NCI-H1930 (cell line): ENCODE results near the gene ELL2.
"Not testable (repeated sequence)": the region's sequence is repeated elsewhere in the genome, so short reads cannot be mapped to it uniquely, and the experiment has no call there.

ENCODE experiments used
- DNase-seq, 2 experiments: peaks; one replicate each; lab custom pipeline; 2025; lab: John Stamatoyannopoulos, UW

Gene ELL2

DNA sequence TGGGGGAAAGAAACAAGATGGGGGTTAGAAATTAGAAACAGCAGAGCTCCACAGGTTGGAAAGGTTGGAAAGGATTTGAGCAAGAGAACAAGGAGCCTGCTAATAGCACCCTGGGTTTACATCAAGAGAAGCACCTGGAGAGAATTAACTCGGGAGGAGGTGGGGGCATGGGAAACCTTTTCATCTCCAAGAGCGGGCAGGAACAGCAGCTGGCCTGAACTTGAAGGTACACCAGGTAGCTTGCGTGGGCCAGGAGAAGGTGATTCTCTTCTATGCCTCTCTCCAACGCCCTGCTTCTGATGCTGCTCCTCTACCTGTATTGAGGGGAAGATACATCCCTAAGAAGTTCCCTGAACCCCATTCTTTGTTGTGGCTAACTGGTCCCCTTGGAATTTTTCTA is 102.0 kb downstream of the ELL2 start:
- no peak for DNase-seq

DNA sequence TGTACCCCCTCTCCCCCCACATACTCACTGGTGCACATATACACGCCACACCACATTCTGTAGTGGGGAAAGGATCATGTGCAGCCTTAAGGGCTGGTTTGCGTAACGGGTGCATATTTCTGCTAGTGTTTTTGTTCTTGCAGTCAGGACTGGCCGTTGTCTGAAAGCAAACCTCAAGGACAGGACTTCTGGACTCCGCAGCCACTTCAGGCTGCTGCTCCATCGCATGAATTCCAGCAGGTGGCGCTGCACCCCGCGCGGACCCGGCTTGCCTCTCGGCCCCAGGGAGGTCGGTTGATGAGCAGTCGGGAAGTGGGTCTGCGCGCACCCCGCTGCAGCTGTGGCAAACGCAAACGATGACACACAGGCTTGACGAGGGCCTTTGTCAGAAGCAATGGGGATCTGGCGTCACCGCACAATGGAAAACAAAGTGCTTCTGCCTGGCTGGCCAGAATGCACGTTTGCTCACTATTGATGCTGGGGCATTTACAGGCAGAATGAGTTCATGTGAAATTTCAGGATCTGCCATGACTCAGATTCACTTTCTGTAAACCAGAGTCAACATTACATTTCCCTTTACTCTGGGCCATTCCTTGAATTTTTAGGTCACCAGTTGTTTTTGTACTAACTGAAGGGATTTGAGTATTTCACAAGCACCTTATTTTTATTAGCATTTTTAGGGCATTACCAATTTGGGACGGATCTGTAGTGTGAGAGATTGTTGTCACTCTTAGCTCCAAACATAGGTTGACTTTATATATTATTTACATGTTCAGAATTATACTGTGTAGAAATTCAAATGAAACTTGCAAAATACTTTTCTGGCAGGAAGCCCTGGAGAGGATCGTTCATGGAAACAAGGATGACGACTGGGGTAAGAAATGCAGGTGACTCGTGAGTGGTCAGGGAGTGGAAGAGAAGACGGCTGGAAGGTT is 102.7 kb downstream of the ELL2 start:
- DNase-seq = peak; percentile 60 to 81

DNA sequence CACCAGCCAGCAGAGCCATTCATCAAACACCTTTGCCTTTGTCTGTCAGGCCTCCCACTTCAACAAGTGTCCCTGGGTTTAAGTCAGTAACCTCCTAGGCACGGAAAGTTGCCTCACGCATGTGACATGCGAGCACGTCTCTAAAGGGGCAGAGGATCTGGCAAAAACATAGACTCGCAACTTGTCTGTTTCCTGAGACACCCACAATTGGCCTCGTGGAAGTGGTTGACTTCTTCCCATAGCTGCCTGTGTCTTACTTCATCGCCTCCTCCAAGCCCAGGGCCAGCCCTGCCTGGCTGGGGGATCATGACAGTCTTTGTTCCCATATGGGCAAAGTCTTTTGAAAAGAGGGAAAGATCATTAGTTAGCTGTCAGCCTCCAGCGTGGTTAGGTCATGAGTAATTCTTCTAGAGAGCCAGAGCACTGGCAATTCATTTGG is 103.6 kb downstream of the ELL2 start:
- no peak for DNase-seq

DNA sequence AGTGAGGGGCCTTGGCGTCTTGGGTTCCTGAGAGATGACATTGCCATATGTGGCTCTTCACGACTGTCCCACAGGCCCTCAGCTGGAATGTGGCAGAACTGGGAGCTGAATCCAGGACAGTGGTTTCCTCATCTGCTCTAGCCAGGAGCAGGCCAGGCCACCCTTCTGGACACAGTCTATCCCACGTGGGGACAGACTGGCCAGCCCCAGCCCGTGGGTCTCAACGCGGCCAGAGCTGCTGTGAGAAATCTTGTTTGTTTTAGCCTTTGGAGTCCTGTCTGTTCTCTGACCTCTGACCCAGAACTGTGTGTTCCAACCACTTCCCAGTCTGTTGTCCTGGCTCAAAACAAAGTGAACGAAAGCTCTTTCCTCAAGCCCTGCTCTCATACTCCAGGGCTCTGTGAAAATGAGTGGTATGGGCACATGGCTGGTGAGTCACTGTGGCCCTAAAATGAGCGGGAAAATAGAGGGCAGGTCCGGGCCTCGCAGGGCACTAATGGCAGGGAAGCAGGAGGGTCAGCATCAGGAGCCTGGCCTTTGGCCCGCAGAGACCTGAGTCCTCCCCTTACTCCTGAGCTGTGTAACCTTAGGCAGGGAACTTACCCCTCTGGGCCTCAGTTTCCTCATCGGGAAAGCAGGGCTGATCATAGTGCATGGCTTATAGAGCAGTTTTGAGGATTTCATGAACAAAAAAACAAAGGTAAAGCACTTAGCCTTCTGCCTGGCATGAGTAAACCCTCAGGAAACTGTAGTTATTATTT is 104.3 kb downstream of the ELL2 start:
- no peak for DNase-seq

DNA sequence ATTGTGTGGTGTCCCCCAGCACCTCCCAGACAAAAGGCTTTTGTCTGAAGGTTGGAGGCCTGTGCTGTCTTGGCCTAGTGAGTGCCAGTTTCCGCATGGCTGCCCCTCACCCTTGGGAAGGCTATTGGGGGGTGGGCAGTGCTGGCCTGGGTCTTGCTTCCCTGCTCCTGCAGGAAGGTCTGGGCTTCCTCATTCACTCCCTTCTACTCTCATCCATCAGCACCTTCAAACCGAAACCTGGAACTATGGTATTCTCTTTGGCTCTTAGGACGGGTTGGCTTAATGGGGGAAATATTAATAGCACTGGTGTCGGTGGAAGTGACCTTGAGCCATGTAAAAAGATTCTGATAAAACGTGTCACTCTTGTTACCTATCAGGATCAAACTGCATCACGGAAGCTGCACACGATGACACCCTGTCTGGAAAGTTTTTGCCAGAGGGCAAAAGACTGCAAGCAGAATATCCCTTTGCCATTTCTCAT is 105.1 kb downstream of the ELL2 start:
- no peak for DNase-seq

DNA sequence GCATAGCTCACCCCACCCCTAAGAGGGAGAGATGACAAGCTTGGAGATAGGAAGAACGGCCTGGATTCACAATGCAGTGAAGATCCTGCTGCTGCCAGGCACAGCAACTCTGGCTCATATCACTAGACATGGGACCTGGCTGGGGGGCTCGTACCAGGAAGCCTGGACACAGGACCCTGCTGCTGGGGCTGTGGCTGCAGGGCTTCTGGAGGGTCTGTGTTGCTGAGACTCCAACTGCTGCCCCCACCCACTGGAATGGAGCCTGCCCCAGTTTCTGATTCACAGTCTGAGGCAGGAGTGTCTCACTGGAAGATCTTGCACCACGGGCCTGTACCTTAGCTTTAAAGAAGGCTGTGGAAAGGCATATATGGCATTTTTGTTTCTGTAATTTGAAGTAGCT is 108.2 kb downstream of the ELL2 start:
- DNase-seq = no peak

DNA sequence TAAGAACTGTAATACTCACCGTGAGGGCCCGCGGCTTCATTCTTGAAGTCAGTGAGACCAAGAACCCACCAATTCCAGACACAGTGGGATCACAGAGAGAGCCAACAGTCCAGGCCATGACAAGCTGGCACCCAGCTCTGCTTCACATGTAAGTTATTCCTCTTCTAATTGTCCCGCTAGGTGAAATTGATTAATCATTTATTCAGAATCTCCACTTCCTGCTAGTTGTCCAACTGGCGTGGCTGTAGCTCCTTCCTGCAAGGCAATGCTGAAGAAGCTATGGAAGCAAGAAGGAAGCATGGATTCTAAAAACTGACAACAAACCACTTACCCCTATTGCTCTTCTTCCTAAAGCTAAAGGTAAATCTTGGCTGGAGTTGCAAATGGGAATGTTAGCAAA is 109.1 kb downstream of the ELL2 start:
- DNase-seq = no peak

DNA sequence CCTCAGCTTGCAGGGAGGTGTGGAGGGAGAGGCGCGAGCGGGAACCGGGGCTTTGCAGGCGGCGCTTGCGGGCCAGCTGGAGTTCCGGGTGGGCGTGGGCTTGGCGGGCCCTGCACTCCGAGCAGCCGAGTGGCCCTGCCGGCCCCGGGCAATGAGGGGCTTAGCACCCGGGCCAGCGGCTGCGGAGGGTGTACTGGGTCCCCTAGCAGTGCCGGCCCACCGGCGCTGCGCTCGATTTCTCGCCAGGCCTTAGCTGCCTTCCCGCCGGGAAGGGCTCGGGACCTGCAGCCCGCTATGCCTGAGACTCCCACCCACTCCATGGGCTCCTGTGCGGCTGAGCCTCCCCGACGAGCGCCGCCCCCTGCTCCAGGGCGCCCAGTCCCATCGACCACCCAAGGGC is 110.5 kb downstream of the ELL2 start:
- not testable (repeated sequence) for DNase-seq

DNA sequence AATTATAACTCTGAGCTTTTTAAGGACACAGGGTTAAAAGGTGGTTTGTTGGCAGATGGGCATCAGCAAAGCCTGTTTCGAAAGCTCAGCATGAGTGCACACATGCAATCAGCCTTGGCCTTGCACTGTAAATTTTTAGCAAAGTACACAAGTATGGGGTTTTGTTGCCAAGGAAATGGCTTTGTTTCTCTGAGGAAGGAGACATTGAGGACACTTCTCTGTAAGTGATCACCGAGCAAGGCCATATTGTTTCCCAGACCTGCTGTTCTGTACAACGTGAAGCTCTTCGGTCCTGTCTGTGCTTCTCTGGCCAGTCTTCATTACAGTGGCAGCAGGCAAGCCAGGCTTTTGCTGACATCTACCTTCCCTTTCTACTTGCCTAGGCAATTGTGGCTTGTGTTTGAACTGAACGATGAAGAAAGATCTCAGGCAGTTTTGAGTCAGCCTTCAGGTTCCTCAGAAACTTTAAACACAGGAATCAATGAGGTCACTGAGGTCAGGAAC is 111.2 kb downstream of the ELL2 start:
- DNase-seq = no peak

DNA sequence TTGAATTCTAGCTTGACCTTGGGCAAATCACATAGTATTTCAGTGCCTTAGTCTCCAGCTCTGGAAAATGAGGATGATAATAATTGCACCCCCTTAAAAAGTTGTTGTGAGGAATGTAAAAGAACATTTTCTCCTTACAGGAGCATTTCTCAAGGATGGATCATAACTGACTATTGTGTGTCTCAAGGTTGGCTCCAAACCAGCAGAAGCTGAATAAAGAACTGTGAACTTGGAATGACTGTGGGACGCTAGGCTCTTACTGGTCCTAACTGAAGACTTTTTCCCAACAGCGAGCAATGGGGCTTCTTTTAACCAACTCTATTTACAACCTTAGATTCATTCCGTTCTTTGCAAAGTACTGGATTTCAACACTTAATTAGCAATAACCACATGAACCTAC is 113.0 kb downstream of the ELL2 start:
- no peak for DNase-seq

DNA sequence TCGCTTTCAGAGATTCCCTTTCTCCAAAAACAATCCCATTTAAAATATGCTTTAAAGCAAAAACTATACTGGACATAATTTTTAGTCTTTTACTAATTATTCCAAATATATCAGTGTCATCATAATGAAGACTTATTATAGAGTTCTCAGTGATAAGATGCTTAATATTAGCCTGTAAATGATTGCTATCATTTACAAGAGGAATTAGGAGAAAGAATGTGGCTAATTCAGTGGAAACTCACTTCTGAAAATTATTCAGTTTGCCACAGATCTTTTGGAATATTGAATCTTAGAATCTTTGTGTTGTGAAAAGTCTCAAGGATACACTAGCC is 114.4 kb downstream of the ELL2 start:
- no peak for DNase-seq

DNA sequence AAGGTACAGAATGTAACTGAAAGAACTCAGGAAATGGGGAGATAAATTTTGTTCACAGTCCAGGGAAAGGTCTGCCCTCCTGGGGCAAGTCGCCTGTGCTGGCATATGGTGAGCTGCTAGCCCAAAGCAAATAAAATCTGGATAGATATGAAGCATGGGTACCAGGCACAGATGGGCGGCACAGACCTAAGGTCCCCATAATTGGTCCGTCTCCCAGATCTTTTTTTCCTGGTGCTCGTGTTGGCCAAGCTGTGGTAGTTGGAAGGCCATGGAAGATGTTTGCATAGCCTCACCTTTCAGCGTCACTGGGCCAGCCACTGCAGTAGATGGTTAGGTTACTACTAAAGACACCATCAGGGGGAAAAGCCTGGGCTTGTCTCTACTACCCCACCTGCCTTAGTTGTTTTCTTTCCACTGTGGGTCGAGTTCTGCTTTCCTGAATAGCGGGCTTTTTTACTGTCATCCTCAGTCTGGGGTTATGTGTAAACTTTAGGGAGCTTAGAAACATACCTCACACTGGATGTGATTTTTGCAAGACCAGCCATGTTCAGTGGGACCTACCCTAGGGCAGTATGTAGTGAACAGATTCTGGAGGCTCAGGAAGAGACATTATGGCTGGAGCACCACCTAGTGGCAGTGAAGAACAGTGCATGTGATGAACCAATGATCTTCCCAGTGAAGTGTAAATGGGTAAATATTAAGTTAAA is 114.9 kb downstream of the ELL2 start:
- peak in 1 of 2 experiments; percentile 26 for DNase-seq

DNA sequence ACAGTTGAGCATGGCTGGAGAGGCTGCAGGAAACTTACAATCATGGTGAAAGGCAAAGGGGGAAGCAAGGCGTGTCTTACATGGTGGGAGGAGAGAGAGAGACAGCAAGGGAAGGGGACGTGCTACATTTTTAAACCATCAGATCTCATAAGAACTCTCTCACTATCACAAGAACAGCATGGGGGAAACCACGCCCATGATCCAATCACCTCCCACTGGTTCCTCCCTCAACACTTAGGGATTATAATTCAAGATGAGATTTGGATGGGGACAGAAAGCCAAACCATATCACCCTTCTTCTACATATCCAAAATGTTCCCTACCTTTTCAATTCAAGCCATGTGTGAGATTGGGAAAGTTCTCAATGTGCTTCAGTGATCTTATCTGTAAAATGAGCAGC is 116.3 kb downstream of the ELL2 start:
- no peak for DNase-seq

DNA sequence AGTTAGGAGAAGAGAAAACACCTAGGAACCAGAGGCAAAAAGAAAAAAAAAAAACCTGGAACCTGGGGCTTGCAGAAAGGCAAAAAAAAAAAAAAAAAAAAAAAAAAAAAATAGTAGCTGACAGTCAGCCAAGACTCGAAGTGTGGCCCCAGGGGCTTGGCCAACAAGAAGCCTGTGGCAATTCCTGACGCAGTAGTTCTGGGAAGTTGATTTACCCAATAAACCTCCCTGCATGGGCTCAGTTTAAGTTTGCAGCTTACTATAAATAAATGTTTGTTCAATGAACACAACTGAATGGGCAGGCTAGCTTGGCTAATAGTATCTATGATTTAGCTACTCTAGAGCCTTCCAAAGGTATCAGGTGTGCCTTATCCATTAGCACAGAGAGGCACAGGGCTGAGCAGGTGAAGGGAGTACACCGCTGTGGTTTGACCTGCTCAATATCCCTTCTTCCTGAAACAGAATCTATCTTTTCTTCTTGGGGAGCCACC is 117.9 kb downstream of the ELL2 start:
- DNase-seq = no peak

DNA sequence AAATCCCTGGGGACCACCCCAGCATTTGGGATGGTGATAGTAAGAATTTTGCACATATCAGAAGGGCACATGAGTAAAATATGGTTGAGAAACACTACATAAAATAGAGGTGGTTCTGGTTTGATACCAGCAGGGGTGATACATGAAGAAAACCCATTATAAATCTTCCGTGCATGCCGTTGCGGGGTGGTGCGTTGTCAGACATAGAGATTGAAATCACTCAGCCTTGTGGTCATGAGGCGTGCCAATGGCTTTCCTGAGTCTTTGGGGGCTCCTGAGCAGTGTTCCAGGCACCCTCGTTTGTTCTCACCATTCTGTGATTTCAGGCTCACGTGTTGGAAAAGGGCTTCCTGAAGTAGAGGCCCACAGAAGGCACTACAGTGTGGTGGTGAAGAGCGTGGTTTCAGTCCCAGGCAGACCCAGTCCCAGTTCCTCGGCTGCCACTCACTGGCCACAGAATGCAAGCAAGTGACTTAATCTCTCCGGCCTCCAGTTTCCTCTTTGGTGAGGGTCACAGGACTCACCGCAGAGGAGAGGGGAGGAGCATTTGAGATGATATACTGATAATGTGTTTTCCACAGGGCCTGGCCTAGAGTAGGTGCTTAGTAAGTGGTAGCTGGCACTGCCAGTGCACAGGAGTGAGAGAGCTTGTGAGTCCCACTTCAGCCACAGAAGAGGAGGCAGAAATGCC is 118.7 kb downstream of the ELL2 start:
- DNase-seq = no peak

DNA sequence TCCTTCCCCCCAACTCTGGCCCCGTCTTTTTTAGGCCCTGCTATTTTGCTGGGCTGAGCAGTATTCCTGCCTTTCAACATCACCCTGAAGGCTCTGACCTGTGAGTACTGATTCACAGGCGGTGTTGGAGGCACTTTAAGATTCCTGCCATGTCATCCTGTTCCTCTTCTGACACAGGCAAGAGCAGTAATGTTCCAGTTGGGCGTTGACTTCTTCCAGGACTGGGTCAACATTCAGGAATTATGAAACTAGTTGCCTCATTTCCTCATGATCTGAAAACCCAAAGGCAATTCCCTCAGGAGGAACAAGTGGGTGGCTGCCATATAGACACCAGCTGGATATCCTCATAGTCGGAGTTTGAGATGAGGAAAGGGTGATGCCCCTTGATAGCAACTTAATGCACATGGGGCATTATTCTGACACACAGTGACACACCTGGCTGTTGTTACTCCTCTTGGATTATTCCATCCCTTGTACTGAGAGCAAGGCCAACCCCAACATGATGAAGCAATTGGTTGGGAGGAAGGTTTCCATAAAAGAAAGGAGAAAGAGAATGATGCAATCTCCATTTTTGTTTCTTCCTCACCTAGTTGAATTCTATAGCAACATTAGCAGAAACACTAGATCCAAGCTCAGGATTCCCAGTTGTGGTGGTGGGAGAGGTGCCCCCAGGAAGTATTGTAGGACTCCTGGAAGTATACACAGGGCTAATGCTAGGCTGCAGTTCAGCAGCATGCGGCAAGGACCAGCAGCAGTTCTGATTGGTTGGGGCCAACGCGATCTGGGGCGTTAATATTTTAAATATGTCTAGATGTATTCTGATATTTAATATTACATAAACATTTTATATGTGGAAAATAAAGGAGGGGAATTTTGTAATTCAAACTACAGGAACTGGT is 119.5 kb downstream of the ELL2 start:
- DNase-seq = no peak

DNA sequence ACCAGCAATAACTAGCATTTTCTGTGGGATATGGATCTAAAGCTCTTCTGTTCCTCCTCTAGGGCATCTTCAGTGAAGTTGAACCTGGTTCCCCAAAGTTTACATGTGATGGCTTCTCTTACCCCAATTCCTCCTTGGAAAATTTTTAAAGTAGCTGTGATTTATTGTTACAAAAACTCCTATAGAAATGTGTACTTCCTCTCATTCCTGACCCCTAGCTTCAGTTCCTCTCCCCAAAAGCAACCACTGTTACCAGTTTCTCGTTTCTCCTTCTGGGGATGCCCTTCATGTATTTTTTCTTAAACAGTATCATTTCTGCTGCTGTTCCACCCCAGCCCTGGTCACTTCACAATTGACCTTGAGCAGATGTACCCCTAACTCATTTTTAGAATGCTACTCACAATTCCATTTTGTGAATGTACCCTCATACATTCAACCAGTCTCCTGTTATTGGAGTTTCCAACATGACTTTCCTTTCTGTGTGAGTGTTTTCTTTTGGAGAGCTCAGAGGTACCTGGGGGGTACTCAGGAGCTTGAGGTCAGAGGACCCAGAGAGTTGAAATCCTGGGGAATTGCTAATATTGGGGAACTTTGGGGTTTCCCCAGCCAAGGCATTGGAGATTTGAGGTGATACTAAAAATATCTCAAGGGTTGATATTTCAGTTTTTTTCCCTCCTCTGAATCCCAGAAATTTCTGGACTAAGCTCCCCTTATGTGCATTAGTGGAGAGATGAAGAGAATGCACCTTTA is 120.5 kb downstream of the ELL2 start:
- no peak for DNase-seq

DNA sequence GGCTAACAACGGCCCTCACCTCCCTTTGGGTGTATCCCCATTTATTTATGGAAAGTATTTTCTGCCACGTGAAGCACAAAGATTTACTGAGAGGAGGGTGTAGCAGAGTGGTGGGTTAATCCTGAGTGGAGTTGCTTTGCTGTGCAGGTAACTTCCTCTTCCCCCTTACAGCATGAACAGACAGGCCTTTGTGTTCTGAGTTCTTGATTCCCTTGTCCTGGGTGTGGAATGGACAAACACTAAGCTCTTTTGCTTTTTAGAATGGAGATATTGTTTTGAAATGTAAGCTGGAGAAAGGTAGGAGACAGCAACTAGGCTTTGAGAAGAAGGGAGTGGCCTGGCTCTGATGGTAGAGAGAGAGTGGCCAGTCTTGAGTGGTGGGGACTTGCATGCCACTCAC is 122.0 kb downstream of the ELL2 start:
- no peak for DNase-seq

DNA sequence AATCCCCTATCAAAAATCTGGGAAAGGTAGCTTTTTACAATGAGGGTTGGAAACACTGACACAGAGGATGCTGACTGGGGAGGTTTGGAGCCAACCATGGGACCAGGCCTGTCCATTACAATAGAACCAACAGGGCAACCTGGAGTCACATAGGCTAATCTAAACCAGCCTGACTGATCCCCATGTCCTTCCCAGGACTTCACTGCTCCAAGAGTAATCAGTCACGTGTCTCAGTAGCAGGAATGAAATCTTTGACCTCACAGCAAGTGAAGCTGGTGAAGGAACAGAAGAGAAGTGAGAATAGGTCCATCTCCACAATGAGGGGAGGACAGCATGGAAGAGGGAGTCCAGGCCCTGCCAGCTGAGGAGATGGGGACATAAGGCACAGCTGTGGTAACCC is 123.1 kb downstream of the ELL2 start:
- no peak for DNase-seq

DNA sequence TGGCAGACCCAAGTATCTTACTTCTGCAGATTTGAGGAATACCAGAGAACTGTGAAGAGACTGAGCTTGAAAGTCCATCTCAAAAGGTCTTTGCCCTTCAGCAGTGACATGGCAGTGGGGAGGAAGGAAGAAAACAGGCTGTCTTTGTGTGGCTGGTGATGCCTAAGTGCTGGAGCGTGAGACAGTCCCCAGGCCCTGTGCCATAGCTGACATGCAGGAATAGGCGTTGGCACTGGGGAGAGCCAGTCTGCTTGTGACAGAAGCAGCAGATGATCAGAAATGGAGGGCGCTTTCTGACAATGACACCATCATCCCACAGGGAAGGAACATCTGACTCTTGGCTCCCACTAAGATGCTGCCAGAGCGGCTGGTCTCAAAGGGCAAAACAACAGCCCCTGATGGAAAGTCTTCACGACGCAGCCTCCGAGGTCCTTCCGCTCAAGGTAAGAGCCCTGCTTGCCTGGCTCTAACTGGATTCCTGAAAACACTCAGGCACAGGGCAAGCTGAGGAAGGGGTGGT is 123.6 kb downstream of the ELL2 start:
- DNase-seq = no peak
